ENCODE data around the gene AMT. TPM values are rescaled to one million over a fixed set of nuclear protein-coding genes. Genes with fewer than 3 reads are reported as not detected.

AMT gene
- total RNA-seq, 1 experiment from 2014 or later, result 66.6 TPM

DNA sequence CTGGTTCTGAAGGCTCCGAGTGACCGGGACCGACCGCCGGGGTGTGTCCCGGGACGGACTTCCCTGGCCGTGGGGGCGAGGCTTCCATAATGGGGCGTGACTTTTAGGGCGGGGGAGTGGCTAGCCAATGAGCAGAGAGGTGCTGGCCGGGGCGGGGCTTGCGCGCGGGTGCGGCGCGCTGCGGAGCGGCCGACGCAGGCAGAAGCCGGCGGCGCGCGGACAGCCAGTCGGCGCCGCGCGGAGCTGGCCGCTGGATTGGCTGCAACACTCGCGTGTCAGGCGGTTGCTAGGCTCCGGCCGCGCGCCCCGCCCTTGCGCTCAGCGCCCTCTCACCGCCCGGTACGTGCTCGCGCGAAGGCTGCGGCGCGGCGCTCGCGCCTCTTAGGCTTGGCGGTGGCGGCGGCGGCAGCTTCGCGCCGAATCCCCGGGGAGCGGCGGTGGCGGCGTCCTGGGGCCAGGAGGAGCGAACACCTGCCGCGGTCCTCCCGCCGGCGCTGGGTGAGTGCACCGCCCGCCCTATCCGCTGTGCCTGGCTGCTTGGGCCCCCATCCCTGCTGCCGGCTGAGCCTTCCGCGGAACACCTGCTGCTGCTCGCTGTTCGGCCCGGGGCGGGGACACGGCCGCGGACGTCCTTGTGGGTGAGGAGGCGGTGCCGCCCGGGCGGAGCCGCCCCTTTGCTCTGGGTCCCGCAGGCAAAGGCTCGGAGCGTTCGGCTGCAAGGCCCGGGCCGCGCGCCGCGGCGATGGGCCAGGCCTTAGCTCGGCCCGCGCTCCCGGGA lies 47.9 kb upstream of the AMT start, which contains the start of gene DAG1 (continued):
- TF ChIP-seq, protein P1, sequence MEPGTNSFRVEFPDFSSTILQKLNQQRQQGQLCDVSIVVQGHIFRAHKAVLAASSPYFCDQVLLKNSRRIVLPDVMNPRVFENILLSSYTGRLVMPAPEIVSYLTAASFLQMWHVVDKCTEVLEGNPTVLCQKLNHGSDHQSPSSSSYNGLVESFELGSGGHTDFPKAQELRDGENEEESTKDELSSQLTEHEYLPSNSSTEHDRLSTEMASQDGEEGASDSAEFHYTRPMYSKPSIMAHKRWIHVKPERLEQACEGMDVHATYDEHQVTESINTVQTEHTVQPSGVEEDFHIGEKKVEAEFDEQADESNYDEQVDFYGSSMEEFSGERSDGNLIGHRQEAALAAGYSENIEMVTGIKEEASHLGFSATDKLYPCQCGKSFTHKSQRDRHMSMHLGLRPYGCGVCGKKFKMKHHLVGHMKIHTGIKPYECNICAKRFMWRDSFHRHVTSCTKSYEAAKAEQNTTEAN (CRISPR knock-in tag; IDR thresholded peaks at IDR 0.05), result no peak; the same call in 1 of the 2 replicates
- TF ChIP-seq SMAD4 (CRISPR knock-in tag; IDR thresholded peaks at IDR 0.05), result no peak
- TF ChIP-seq, protein P2, sequence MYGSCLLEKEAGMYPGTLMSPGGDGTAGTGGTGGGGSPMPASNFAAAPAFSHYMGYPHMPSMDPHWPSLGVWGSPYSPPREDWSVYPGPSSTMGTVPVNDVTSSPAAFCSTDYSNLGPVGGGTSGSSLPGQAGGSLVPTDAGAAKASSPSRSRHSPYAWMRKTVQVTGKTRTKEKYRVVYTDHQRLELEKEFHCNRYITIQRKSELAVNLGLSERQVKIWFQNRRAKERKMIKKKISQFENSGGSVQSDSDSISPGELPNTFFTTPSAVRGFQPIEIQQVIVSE (CRISPR knock-in tag; IDR thresholded peaks at IDR 0.05; ENCODE audit: borderline replicate concordance), result no peak
- TF ChIP-seq TCF7 (CRISPR knock-in tag; IDR thresholded peaks at IDR 0.05; ENCODE audit: low read depth), result no peak
- peak; percentile 68 for TF ChIP-seq FOXK1 (CRISPR knock-in tag; IDR thresholded peaks at IDR 0.05)
- TF ChIP-seq JAZF1 (CRISPR knock-in tag; IDR thresholded peaks at IDR 0.05), result no peak
- TF ChIP-seq MXD4 (CRISPR knock-in tag; IDR thresholded peaks at IDR 0.05; ENCODE audit: borderline replicate concordance), result no peak
- TF ChIP-seq OVOL2 (CRISPR knock-in tag; IDR thresholded peaks at IDR 0.05; ENCODE audit: borderline replicate concordance), result no peak
- TF ChIP-seq, protein P3, sequence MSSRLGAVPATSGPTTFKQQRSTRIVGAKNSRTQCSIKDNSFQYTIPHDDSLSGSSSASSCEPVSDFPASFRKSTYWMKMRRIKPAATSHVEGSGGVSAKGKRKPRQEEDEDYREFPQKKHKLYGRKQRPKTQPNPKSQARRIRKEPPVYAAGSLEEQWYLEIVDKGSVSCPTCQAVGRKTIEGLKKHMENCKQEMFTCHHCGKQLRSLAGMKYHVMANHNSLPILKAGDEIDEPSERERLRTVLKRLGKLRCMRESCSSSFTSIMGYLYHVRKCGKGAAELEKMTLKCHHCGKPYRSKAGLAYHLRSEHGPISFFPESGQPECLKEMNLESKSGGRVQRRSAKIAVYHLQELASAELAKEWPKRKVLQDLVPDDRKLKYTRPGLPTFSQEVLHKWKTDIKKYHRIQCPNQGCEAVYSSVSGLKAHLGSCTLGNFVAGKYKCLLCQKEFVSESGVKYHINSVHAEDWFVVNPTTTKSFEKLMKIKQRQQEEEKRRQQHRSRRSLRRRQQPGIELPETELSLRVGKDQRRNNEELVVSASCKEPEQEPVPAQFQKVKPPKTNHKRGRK (CRISPR knock-in tag; IDR thresholded peaks at IDR 0.05; ENCODE audit: borderline replicate concordance), result no peak
- TF ChIP-seq, protein P4, sequence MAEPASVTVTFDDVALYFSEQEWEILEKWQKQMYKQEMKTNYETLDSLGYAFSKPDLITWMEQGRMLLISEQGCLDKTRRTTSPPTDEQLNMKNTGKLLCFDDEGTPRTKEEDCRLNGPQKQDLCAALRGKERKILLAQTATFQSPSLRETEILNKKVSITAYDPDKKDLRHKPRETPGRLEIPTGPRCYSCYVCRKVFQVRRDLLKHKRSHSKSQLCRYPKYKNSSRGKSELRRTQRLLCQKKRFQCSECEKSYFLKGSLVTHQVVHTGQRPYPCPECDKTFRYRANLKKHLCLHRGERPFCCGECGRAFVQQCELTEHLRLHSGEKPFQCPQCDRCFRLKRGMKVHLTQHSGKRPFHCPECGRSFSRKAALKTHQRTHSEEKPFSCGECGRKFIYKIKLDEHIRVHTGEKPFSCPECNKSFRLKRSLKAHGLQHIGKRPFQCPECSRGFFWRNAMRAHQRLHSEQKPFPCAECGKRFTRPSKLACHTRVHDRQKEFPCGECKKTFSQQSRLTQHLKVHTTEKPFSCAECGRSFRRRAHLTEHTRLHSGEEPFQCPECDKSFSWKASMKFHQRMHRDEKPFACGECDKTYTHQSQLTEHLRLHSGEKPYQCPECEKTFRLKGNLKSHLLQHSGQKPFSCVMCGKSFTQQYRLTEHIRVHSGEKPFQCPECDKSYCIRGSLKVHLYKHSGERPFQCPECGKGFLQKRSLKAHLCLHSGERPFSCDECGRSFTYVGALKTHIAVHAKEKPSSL (CRISPR knock-in tag; conservative IDR thresholded peaks at IDR 0.05), result no peak
- TF ChIP-seq TP53 (CRISPR knock-in tag; IDR thresholded peaks at IDR 0.05), result 0 out of 2 replicates have a peak, but pooled peaks have one; percentile 39
- no peak for TF ChIP-seq TEAD4 (CRISPR knock-in tag; IDR thresholded peaks at IDR 0.05)
- peak; percentile 83; the same call in 1 of the 2 replicates for TF ChIP-seq SP1 (CRISPR knock-in tag; conservative IDR thresholded peaks at IDR 0.05)
- no peak for TF ChIP-seq NR1H2 (CRISPR knock-in tag; IDR thresholded peaks at IDR 0.05)
- peak; percentile 72 for TF ChIP-seq JUN (CRISPR knock-in tag; IDR thresholded peaks at IDR 0.05)
- TF ChIP-seq ZNF671 (CRISPR knock-in tag; IDR thresholded peaks at IDR 0.05), result no peak
- TF ChIP-seq, protein P5, sequence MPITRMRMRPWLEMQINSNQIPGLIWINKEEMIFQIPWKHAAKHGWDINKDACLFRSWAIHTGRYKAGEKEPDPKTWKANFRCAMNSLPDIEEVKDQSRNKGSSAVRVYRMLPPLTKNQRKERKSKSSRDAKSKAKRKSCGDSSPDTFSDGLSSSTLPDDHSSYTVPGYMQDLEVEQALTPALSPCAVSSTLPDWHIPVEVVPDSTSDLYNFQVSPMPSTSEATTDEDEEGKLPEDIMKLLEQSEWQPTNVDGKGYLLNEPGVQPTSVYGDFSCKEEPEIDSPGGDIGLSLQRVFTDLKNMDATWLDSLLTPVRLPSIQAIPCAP (CRISPR knock-in tag; IDR thresholded peaks at IDR 0.05), result 0 out of 2 replicates have a peak, but pooled peaks have one; percentile 36
- TF ChIP-seq, protein P6, sequence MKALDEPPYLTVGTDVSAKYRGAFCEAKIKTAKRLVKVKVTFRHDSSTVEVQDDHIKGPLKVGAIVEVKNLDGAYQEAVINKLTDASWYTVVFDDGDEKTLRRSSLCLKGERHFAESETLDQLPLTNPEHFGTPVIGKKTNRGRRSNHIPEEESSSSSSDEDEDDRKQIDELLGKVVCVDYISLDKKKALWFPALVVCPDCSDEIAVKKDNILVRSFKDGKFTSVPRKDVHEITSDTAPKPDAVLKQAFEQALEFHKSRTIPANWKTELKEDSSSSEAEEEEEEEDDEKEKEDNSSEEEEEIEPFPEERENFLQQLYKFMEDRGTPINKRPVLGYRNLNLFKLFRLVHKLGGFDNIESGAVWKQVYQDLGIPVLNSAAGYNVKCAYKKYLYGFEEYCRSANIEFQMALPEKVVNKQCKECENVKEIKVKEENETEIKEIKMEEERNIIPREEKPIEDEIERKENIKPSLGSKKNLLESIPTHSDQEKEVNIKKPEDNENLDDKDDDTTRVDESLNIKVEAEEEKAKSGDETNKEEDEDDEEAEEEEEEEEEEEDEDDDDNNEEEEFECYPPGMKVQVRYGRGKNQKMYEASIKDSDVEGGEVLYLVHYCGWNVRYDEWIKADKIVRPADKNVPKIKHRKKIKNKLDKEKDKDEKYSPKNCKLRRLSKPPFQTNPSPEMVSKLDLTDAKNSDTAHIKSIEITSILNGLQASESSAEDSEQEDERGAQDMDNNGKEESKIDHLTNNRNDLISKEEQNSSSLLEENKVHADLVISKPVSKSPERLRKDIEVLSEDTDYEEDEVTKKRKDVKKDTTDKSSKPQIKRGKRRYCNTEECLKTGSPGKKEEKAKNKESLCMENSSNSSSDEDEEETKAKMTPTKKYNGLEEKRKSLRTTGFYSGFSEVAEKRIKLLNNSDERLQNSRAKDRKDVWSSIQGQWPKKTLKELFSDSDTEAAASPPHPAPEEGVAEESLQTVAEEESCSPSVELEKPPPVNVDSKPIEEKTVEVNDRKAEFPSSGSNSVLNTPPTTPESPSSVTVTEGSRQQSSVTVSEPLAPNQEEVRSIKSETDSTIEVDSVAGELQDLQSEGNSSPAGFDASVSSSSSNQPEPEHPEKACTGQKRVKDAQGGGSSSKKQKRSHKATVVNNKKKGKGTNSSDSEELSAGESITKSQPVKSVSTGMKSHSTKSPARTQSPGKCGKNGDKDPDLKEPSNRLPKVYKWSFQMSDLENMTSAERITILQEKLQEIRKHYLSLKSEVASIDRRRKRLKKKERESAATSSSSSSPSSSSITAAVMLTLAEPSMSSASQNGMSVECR (CRISPR knock-in tag; IDR thresholded peaks at IDR 0.05; ENCODE audit: borderline replicate concordance), result no peak
- TF ChIP-seq RORB (CRISPR knock-in tag; IDR thresholded peaks at IDR 0.05), result no peak
- peak; percentile 43; the same call in 1 of the 2 replicates for TF ChIP-seq ZNF317 (CRISPR knock-in tag; IDR thresholded peaks at IDR 0.05; ENCODE audit: borderline replicate concordance, low read depth)
- TF ChIP-seq ZNF396 (CRISPR knock-in tag; IDR thresholded peaks at IDR 0.05; ENCODE audit: borderline replicate concordance), result no peak
- TF ChIP-seq EMX1 (CRISPR knock-in tag; IDR thresholded peaks at IDR 0.05), result no peak
- no peak for TF ChIP-seq ZNF121 (CRISPR knock-in tag; IDR thresholded peaks at IDR 0.05)
- TF ChIP-seq CREB1 (CRISPR knock-in tag; IDR thresholded peaks at IDR 0.05), result no peak
- no peak for TF ChIP-seq IRF2 (CRISPR knock-in tag; IDR thresholded peaks at IDR 0.05; ENCODE audit: borderline replicate concordance, low read depth)
- TF ChIP-seq, protein P7, sequence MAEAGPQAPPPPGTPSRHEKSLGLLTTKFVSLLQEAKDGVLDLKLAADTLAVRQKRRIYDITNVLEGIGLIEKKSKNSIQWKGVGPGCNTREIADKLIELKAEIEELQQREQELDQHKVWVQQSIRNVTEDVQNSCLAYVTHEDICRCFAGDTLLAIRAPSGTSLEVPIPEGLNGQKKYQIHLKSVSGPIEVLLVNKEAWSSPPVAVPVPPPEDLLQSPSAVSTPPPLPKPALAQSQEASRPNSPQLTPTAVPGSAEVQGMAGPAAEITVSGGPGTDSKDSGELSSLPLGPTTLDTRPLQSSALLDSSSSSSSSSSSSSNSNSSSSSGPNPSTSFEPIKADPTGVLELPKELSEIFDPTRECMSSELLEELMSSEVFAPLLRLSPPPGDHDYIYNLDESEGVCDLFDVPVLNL (CRISPR knock-in tag; IDR thresholded peaks at IDR 0.05; ENCODE audit: borderline replicate concordance, low read depth), result no peak
- 0 out of 2 replicates have a peak, but pooled peaks have one; percentile 3 for TF ChIP-seq MYBL2 (CRISPR knock-in tag; IDR thresholded peaks at IDR 0.05)
